NCI-H446 (cell line): ENCODE measurements around the gene BMPER.

Source experiments
- DNase-seq, 2 experiments: peaks; one replicate each; lab custom pipeline; 2025; lab: John Stamatoyannopoulos, UW

Gene BMPER

DNA sequence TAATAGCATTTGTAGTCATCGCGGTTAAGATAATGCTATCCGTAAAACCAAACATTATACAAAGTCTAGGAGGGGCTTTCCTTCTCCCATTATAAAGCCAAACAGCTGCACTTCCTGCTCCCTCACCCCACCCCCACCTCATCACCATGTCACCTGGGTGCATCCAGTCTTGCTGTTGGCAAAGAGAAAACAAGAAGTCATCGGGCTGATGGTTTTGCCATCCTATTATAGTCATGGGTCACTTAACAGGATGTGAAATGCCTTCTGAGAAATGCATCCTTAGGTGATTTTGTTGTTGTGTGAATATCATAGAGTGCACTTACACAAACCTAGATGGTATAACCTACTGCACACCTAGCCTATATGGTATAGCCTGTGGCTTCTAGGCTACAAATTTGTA is 157.0 kb downstream of the BMPER start:
- no peak for DNase-seq

DNA sequence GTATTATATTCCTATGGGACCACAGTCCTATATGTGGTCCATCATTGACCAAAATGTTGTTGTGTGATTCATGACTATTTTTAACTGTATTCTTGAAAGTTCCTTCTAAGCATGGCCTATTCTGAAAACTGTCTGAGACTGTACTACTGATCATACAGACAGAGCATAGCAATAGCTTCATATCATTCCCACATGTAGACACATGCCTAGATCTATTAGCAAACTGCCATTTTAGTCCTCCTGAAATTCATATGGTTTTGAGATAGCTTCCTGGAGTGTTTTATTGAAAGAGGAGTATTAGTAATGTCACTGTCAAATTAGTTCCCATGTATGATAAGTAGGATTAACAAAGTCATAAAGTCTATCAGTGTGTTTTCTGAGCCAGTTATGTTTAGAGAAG is 157.5 kb downstream of the BMPER start:
- DNase-seq: no peak

DNA sequence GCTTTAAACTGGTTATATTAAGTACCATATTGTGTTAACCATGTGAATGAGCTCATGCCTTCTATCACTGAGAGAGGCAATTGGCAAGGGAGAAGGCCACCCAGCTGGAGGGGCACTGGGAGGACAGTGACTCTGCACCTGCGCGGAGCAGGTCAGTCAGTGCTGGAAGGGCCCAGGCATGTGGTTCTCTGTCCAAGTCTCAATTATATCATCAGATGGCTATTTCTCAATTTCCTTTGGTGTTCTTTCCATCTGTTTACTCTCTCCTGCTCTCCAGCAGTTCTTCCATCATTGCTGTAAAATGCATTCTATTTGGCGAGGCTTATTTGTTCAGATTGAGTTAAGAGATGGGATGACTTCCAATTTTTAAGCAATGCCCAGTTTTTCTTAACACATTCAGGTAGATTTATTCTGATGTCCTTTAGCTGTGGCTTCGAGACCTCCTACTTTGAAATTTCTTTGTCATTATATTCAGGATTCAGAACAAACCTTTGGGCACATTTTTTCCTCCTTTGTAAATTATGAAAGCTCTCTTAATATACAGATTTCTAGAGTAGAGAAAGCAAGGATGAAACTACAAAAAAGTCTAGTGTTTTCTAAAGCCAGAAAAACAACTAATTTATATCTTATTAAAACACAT is 159.3 kb downstream of the BMPER start:
- peak; percentile 30 to 71 for DNase-seq

DNA sequence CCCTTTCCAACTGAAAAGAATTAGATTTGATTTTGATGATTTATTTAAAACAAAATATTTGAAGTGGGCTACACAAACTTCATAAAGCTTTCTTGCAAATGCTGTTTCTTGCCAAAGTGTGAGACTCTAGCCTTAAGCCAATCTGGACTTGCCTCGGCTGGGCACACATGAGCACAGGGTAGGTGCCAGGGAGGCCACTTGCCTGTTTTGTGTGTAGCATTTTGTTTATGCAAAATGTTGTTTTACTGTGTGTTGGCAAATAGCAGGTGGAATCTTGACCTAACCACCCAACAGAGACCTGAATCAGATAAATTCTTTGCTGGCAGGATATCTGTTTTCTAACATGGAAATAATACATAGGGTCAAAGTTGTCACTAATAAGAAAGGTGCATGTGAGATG is 161.1 kb downstream of the BMPER start:
- no peak for DNase-seq

DNA sequence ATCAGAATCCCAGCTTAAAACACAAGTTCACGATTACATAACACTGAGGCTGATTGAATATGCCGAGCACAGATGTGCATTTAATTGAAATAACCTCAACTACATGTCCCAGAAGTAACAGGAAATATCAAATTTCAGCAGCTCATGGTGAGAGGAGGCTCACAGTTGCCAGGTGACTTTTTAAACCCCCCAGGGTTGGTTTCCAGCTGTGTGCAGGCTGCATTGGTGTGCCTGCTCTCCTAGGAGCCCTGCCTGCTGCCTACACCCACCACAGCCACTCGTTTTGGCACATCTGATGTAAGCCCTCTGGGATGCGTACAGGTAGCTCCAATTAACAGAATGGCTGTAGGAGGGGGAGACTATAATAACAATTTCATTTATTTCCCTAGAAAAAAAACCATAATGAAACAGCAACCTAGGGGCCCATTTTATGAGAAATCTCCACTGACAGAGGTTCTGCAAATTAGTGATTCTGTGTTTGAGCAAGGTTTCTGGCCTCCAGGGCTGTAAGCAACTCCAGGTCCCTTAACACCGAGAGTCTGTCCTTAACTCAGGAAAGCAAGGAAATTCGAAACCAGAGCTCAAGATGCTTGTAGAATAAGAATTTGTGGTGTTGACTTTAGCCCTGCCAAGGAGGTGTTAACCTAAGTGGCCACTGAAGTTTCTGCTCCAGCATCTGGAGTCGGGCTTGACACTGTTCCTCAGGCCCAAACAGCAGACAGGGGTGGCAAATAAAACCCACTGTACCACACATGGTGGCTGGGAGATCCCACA is 161.9 kb downstream of the BMPER start:
- DNase-seq: no peak

DNA sequence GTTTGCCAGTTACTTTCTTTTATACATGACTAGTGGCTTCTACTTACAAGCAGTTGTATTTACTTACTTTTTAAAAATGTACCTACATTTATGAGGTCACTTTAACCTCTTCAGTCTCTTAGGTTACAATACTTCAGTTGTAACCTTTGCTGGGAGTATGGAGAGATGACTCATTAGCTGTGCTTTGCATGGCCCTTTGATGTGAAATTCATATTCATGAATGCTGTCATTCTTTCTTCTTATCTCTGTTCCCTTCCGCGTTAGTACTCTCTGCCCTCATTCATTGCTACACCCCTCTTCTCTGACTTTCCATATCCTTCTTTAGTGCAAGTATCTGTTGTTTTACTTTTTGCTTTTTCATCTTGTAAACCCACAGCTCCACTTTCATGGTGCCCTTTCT is 164.3 kb downstream of the BMPER start:
- no peak for DNase-seq

DNA sequence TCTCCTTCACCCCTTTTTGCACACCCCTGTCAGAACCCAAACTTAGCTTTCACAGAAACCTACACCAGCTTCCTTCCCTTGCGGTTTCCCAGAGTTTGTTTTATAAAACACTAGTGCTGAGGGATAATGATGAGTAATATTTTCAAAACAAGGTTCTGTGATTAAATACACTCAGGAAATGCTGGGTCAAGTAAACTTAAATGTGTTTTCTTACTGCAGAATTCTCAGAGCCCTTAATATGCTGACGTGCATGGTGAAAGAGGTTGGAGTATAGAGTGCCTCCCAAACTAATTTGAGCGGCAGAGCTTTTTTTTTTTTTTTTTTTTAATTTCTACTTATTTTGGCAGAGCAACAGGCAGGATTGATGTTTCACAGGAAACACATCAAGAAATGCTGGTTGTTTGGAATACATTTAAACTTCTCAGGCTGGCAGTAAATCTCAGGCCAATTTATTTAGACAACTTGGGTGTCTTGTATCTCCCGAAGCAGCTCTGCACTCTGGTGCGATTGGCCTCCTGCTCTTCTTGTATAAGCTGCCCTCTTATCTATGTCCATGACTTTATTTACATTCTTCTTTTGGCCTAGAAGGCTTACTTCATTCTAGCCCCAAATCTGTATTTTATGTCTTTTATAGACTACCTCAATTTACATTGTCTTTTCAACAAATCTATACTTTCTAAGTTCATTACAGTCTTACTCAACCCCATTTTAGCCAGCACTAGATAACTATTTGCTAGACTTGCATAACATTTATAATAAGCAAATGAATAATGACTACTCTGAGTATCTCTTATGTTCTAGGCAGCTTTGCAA is 165.4 kb downstream of the BMPER start:
- DNase-seq: no peak

DNA sequence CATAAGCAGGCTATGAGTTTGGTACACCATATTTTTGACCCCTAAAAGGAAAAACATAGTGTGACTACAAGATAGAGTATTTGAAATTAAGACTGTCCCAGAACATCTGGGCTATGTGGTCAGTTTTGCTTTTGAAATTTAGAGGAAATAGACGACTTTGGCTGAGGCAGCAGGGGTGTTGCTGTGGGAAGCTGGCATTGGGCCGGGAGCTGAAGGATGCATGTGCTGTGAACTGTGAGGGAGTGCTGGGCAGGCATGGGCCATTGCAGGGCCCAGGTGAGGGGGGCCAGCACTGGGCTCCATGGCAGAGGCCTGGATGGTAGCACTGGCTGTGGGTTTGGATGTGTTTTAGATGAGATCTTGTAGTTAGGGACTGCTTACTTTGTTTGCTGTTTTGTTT is 168.3 kb downstream of the BMPER start:
- peak in 1 of 2 experiments; percentile 16 for DNase-seq

DNA sequence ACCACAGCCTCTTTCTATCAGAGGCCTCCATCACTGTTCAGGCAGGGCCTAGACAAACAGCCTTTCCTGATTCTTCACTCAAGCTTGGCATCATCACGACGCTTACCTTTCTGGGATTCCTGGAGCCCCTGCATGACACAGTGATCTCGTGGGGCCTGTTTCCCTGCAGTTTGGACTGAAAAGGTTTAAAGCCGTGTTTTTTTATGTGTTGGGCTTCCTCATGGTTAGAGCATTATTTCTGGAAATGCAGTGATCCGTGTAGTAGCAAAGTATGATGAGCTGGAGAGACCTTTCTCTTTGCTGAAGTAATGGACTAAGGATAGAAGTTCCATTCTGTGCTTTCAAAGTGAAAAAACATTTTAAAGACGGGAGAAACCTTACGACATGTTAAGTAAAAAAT is 169.1 kb downstream of the BMPER start:
- no peak for DNase-seq

DNA sequence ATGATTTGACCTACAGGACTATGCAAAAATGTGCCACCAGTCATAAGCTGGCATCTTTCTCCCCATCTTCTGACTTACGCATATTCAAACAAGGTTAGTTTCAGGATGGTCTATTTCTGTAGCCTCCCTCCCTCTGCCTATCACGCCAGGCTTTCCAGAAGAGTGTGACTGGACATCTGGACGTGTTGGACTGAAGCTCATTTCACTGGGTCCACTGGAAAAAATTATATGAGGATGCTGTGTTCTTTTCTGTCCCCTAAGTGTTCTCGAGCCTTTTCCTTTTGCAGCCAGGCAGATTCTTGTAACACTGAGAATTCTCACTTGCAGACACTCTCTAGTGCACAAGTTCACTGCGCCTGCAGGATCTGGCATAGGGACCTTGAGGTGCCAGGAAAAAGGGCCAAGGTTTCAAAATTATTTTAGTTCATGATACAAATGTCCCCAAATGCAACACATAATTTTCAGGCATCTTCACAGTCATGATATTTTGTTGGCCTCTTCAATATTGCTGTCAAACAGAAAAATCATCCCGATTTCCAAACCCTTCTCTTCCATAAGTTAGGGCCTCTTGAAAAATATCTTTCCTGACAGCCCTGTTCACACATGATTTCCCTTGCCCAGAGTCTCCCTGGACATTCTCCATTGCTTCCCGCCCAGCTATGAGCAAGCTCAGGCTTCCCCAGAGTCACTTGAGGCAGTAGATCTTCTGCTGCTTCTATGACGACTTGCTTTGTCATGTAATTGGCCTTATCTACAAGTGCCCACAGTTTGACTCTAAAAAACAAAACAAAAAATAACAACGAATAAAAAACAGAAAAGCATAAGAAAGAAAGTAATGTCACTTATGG is 170.4 kb downstream of the BMPER start:
- DNase-seq: no peak

DNA sequence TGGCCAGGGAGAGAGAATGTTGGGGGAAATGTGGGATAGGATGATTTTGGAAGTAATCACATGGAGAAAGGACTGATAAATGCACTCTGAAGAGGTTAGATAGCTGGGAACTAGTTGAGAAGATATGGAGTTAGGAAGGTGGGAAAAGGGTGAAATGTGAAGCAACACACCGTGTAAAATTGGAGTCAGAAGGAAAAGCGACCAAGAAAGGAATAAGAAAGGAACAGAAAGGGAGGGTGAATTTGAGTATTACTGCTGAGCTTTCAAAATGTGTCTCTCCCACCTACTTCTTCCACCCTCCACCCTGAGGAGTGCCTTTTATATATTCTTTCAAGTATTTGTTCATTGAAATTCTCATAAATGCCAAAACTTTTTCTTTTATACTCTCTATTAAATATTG is 171.8 kb downstream of the BMPER start:
- no peak for DNase-seq

DNA sequence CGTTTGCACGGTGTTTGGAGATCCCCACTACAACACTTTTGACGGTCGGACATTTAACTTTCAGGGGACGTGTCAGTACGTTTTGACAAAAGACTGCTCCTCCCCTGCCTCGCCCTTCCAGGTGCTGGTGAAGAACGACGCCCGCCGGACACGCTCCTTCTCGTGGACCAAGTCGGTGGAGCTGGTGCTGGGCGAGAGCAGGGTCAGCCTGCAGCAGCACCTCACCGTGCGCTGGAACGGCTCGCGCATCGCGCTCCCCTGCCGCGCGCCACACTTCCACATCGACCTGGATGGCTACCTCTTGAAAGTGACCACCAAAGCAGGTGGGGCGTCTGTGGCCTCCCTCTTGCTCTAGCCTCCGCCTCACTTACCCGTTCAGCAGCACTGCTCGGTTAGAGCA is 173.5 kb downstream of the BMPER start:
- DNase-seq: no peak

DNA sequence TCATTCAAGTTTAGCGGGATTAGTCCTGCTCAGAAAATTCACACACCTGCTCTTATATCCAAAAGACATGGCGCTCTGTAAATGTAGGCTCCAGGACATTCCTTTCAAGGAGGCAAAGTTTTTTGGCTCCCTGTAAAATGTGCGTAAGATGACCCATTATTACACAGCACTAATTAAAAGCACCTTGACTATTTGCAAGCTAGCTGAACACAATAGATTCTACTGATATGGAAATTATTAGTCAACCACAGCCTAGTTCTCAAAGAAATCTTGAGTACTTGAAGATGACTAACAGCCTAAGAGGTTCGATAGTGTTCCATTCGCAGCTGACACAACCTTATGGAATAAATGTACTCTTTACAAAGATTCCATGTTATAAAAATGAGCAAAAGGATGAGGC is 175.2 kb downstream of the BMPER start:
- DNase-seq: no peak

DNA sequence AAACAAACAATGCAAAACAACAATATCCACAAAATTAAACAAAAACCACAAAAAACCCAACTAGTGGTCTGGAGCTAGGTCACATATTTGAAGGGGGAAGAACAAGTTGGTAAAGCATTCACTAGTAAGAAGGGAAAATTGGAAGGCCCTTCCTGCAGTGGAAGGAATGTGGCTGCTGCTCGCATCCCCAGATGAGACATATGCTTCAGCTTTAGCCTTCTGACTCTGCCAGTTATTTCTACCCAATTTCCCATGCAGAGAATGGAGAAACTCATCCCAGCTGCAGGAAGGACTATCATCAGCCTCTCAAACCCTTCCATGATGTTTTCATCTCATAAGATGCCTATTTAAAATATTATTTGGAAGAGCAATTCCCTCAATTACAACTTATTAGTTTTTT is 176.6 kb downstream of the BMPER start:
- DNase-seq: no peak

DNA sequence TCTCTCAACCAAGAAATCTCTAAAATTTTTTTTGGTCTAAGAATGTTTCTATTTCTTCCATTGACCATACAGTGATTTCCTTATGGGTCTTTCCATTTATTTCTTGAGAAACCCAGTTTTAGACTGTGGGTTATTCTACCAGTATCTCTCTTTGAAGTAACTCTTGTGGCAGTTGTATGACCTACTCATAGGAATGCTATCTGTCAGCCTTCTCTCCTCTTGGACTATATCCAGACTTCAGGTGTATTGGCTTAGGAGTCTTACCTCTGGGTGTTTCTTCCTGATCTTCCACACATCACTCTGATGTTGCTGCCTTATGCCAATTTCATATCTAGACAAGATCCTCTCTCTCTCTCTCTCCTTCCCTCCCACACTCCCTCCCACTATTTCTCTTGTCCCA is 178.1 kb downstream of the BMPER start:
- no peak for DNase-seq

DNA sequence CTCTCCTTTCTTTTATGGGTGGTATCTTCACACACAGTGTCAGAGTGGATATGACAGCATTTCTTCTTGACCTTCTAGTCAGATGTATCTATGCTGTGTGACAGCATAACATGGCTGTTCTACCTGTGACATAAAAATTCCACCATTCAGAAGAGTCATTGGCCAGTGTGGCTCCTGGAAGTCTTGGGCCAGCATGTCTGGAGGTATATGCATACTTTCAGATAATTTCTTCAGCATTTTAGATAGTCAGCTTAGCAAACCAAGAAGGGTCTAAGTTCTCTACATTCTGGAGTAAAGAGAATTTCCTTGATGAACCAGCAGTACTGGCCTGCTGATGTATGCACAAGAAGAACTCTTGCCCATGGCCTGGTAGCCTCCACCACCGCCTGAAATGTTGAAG is 179.3 kb downstream of the BMPER start:
- DNase-seq: no peak

DNA sequence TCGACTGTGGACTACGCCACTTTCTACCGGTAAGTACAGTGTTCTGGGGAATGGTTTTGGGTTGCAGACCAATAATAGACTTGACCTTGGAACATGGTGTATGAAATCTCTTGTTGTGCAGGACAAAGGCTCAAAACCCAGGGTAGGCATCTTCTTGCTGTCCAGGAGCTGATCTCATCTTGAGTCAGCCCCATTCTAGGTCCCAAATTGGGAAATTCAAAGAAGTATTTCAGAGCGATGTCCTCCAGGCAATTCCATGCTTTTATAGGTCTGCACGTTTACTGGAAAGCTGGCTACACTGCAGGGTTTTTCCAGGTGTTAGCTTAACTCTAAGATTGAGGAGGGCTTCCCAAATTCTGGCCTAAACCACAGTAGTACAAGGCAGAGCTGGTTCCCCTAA is 180.7 kb downstream of the BMPER start:
- DNase-seq: no peak

DNA sequence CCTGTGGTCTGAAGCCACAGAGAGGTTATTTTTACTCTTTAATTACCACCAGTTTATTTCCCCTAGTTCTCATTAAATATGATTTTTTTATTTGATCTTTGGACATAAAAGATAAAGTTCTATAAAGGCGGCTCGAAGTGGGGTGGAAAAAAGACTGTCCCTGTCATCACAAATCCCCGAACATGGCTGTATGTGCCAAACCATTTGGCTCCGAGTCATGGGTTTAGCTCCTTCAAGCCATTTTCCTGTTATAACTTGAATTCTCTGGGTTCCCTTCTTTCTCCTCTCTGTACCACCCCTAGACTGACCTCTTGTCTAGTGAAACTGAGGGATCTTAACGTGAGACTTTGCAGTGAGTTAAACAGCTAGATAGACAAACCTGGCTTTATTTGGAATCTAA is 181.6 kb downstream of the BMPER start:
- DNase-seq: no peak

DNA sequence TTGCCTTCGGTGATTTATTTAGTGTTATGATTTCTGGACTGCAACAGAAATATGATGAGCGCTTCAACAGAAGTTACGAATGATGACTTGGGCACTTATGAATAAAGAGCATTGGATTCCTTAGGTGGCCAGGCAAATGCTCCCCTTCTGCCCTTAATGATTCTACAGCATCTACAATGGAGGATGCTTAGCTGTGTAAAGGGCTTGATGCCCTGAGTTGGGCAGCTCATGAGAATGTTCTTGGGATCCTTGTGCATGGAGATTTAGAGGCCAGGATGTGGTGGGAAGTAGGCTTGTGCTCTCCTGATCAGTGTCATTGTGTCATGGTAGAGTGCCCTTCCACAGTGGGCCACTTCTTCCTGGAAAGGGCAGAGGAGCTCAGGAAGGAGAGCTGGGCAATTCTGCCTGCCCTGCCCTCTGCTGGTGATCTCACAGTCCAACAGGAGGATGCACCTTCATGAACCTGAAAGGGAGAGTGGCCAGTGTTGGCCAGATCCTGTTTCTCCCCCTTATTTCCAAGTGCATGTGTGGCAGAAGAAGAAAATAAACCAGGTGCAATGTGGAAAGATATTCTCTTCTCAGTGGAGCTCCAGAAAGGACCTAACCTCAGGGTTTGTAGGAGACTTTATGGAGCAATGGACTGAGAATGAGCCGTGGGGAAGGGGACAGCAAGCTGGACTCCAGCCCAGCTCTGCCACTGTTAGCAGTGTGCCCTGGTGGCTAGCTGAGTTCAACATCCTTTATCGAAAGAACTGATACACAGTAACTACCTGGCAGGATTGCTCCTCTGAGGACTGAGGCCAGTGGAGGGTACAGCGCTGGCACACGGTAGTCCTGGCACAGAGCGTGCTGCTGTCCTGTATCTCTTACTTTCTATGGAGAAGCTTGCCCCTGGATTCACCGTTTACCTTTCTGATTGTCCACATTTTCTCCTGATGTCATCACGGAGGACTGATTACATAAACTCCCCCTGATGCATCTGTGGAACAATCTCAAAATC is 182.9 kb downstream of the BMPER start:
- peak in 1 of 2 experiments; percentile 49 for DNase-seq

DNA sequence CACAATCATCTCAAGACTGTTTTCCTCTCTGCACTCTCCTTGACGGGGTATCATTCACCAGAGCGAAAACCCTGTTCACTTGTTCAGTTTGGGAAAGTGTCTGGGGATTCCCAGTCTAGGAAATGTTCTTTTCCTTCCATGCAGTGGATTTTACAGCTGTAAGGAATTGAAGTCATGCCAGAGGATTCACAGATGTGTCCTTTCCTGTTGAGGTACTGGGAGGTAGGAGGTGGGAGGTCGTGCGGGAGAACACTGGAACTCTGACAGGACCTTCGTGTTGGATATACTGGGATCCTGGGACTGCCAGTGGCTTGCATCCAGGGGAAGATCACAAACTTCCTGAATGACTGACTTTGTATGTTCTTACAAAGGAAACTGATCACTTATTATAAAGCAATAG is 185.5 kb downstream of the BMPER start:
- no peak for DNase-seq
